Dedifferentiated amniotic fluid mesenchymal stem cell (primary cell): Measurements from ENCODE around the gene SPEG.

ENCODE experiments used
- DNase-seq: peaks from one replicate; pipeline ENCODE4 v3.0.0-alpha.2; 2016; ENCODE audit errors: extremely low spot score

SPEG gene

GRCh38 chr2:219477179-219477578 lies 42.5 kb downstream of the SPEG start:
- DNase-seq = no peak

- no peak for DNase-seq
Observed at GRCh38 chr2:219477815-219478214, 43.2 kb downstream of the SPEG start.

GRCh38 chr2:219478916-219479315 lies 44.3 kb downstream of the SPEG start:
- no peak for DNase-seq

- DNase-seq = no peak
Observed at GRCh38 chr2:219480004-219480403, 45.4 kb downstream of the SPEG start.

GRCh38 chr2:219482674-219483405 lies 48.2 kb downstream of the SPEG start:
- DNase-seq = no peak

GRCh38 chr2:219483451-219484342 lies 49.1 kb downstream of the SPEG start:
- DNase-seq = no peak

- no peak for DNase-seq
Observed at GRCh38 chr2:219484343-219485200, 49.9 kb downstream of the SPEG start.

- no peak for DNase-seq
Observed at GRCh38 chr2:219485201-219485580, 50.5 kb downstream of the SPEG start.

GRCh38 chr2:219486380-219486959 lies 51.8 kb downstream of the SPEG start:
- no peak for DNase-seq

- no peak for DNase-seq
Observed at GRCh38 chr2:219488149-219488843, 53.7 kb downstream of the SPEG start.

- no peak for DNase-seq
Observed at GRCh38 chr2:219488844-219489194, 54.2 kb downstream of the SPEG start.

GRCh38 chr2:219489315-219489714 lies 54.7 kb downstream of the SPEG start:
- no peak for DNase-seq

- no peak for DNase-seq
Observed at GRCh38 chr2:219490186-219490585, 55.5 kb downstream of the SPEG start.

- DNase-seq = no peak
Observed at GRCh38 chr2:219490600-219491130, 56.0 kb downstream of the SPEG start.

- no peak for DNase-seq
Observed at GRCh38 chr2:219491278-219491963, 56.8 kb downstream of the SPEG start.

GRCh38 chr2:219492575-219492974 lies 57.9 kb downstream of the SPEG start:
- no peak for DNase-seq

GRCh38 chr2:219493086-219493485 lies 58.4 kb downstream of the SPEG start:
- no peak for DNase-seq

- DNase-seq = no peak
Observed at GRCh38 chr2:219494952-219495530, 60.4 kb downstream of the SPEG start.

GRCh38 chr2:219495531-219496122 lies 61.0 kb downstream of the SPEG start:
- DNase-seq = peak; percentile 62
